Breast epithelium (tissue), 4 donors: ENCODE data around the gene TRIM36. TPM values are rescaled to one million over a fixed set of nuclear protein-coding genes. Genes with fewer than 3 reads are reported as not detected.

Experiments
- DNase-seq, 2 donors: peaks; one replicate each; pipeline ENCODE4 v3.0.0-alpha.2; 2019; ENCODE audit warnings: low spot score in 2 of 2
- H3K27ac ChIP-seq, 2 donors: fragments of 200-600 bp; sonication (generic) in 1 of 2; one replicate each; pipeline ENCODE4 v1.5.1; 2016 to 2019; ENCODE audit warnings: mild to moderate bottlenecking in 1 of 2
- H3K27me3 ChIP-seq, 2 donors: fragments of 200-600 bp; sonication (generic) in 1 of 2; one replicate each; pipeline versions ENCODE4 v1.5.1 to v1.6.0; 2017 to 2019; ENCODE audit warnings: control low read depth in 1 of 2, mild to moderate bottlenecking in 1 of 2
- H3K36me3 ChIP-seq: fragments of 200-600 bp; one replicate; pipeline ENCODE4 v1.5.1; 2019
- H3K4me1 ChIP-seq, 2 donors: fragments of 200-600 bp; sonication (generic); one replicate each; pipeline ENCODE4 v1.5.1; 2016 to 2019; ENCODE audit warnings: control low read depth in 1 of 2
- H3K4me3 ChIP-seq, 3 donors: fragments of 200-600 bp; sonication (generic); 1 replicate in 2 of 3; 2 replicates in 1 of 3; pipeline ENCODE4 v1.5.1; 2016 to 2019; ENCODE audit warnings: mild to moderate bottlenecking in 3 of 3, moderate library complexity in 2 of 3
- H3K9me3 ChIP-seq, 2 donors: fragments of 200-600 bp; sonication (generic) in 1 of 2; one replicate each; pipeline ENCODE4 v1.5.1; 2016 to 2019; ENCODE audit warnings: control low read depth in 1 of 2
- CTCF ChIP-seq, 3 donors: fragments of 450-650 bp; IDR thresholded peaks; one replicate each; pipeline ENCODE4 v1.5.1; 2016 to 2017; ENCODE audit warnings: antibody characterized with exemption in 3 of 3, mild to moderate bottlenecking in 3 of 3, moderate library complexity in 3 of 3
- POLR2A ChIP-seq: fragments of 450-650 bp; IDR thresholded peaks from one replicate; pipeline ENCODE4 v1.6.1; 2016; ENCODE audit warnings: antibody characterized with exemption, mild to moderate bottlenecking, moderate library complexity
- POLR2AphosphoS5 ChIP-seq, 3 donors: sonication (generic); formaldehyde crosslinking; IDR thresholded peaks; one replicate each; pipeline ENCODE4 v1.6.1; 2017; ENCODE audit warnings: antibody characterized with exemption in 3 of 3
- intact Hi-C: fragments of 100-400 bp; cut with DNase I; formaldehyde crosslinking; loops from one replicate; pipeline ENCODE4 v1.15.1; 2023; ENCODE audit warnings: low total_unique reads
- total RNA-seq, 3 donors: library from RNA; depleted of rRNA; stranded (reverse); fragments of >200 nt; gene quantifications; one replicate each; pipeline ENCODE4 v1.1.0, GENCODE V29; 2016

TRIM36 gene
- total RNA-seq, 3 donors from 2014 or later: 1.8 to 7.2 (median 6.9) TPM

GRCh38 chr5:115079924-115080623, 89.6 kb downstream of the TRIM36 start:
- intact Hi-C loops: no loop called here
- no peak for TF ChIP-seq CTCF (IDR thresholded peaks at IDR 0.05)
- TF ChIP-seq POLR2A: no peak
- no peak for TF ChIP-seq POLR2AphosphoS5 (IDR thresholded peaks at IDR 0.05)
- H3K4me1 ChIP-seq: no peaks in the 10 kb centered on the region
- no peak for DNase-seq
- no peak overlapping the region for H3K27ac ChIP-seq
- H3K36me3 ChIP-seq: no peaks in the 10 kb centered on the region
- no peaks in the 10 kb centered on the region for H3K9me3 ChIP-seq
- no peaks in the 10 kb centered on the region for H3K27me3 ChIP-seq
- no peak overlapping the region for H3K4me3 ChIP-seq

Other genes starting within 250 kb of the TRIM36 start
- gene PGGT1B, start 93.0 kb upstream of the TRIM36 start, total RNA-seq: 10 to 100 TPM; 12.6 to 15.7 (median 15.7) TPM
- 10 to 100 TPM in 1 of 3 donors, 1 to 10 TPM in 2; 7.9 to 11.1 (median 8.6) TPM for gene CCDC112, start 126.7 kb upstream of the TRIM36 start, total RNA-seq